Omental fat pad (tissue), 4 donors: ENCODE results near the gene ARHGAP24. TPM values are rescaled to one million over a fixed set of nuclear protein-coding genes. Genes with fewer than 3 reads are reported as not detected.
"Not testable (repeated sequence)": the region's sequence is repeated elsewhere in the genome, so short reads cannot be mapped to it uniquely, and the experiment has no call there.

ENCODE experiments used
- ATAC-seq: fragments of 150-250 bp; one replicate; pipeline ENCODE4 v1.9.1; 2016; ENCODE audit warnings: mild to moderate bottlenecking, moderate library complexity; ENCODE audit not compliant: low FRiP score
- DNase-seq: peaks from one replicate; pipeline ENCODE4 v3.0.0-alpha.2; 2019; ENCODE audit warnings: low spot score
- total RNA-seq, 4 donors: library from RNA; depleted of rRNA; stranded (reverse); fragments of >200 nt; gene quantifications; one replicate each; pipeline ENCODE4 v1.1.0, GENCODE V29; 2016
- TF ChIP-seq, protein P1 (sequence below), 3 donors: fragments of 450-650 bp; IDR thresholded peaks; one replicate each; pipeline ENCODE4 v1.5.1; 2016 to 2017; ENCODE audit warnings: antibody characterized with exemption in 3 of 3, mild to moderate bottlenecking in 3 of 3, moderate library complexity in 2 of 3

ARHGAP24 gene
- total RNA-seq, 4 donors from 2014 or later: 42.3 to 57.2 (median 52.8) TPM

DNA sequence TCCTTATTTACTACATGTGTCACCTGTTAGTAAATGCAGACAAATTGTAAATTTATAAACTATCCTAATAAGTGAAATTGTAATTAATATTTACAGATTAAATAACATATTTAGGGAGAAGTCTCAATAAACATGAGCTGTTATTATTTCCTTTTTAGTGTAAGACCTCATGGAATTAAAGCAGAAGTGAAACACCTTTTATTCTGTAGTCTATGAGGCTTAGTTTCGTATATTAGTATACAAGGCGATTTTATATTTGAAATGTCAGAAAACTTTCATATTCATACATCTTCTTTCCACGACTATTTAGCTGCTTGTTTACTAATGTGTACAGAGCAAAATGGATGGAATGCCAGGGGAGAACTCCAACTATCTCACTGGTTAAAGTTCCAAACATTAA lies 414.4 kb downstream of the ARHGAP24 start:
- ATAC-seq (no peak), DNase-seq (no peak)
- TF ChIP-seq, protein P1, sequence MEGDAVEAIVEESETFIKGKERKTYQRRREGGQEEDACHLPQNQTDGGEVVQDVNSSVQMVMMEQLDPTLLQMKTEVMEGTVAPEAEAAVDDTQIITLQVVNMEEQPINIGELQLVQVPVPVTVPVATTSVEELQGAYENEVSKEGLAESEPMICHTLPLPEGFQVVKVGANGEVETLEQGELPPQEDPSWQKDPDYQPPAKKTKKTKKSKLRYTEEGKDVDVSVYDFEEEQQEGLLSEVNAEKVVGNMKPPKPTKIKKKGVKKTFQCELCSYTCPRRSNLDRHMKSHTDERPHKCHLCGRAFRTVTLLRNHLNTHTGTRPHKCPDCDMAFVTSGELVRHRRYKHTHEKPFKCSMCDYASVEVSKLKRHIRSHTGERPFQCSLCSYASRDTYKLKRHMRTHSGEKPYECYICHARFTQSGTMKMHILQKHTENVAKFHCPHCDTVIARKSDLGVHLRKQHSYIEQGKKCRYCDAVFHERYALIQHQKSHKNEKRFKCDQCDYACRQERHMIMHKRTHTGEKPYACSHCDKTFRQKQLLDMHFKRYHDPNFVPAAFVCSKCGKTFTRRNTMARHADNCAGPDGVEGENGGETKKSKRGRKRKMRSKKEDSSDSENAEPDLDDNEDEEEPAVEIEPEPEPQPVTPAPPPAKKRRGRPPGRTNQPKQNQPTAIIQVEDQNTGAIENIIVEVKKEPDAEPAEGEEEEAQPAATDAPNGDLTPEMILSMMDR (IDR thresholded peaks at IDR 0.05): no peak

DNA sequence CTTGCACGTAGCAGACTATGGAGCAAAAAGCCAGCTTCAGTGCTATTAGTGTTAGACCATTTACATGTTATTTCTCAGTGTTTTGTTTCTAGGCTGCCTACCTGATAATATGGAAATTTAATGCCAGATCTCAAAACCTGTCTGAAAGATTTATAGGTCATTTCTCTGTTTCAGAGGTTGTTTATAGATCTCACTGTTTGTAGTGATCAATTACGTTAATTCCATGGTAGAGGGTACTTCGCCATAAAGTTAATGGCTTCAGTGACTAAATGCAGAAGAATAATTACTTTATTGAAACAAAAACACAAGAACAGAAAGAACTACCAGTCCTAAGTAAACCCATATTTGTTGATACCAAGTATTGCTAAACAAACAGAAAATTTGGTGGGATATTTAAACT lies 420.8 kb downstream of the ARHGAP24 start:
- DNase-seq (no peak), ATAC-seq (no peak)
- TF ChIP-seq, protein P1 (IDR thresholded peaks at IDR 0.05): no peak

- no peak for ATAC-seq
- DNase-seq: no peak
- TF ChIP-seq, protein P1 (IDR thresholded peaks at IDR 0.05): no peak
These were observed 423.3 kb downstream of the ARHGAP24 start for GRCh38 chr4:85898231-85898630.

DNA sequence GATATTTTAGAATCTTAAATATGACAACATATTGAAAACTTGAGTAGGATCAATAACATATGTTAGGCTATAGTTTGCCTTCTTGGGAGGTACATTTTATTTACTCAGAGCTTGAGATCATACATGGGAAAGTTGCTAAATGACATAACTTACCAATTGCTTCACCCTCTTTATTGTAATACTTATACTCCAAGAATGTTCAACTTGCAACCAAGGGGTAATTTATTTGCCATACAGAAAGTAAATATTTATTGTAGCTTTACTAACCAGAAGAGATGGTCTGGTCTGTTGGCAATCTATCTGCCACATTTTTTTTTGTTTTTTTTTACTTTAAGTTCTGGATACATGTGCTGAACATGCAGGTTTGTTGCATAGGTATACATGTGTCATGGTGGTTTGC lies 426.6 kb downstream of the ARHGAP24 start:
- ATAC-seq (no peak), DNase-seq (no peak)
- TF ChIP-seq, protein P1 (IDR thresholded peaks at IDR 0.05): no peak

GRCh38 chr4:85902647-85903046 lies 427.7 kb downstream of the ARHGAP24 start:
- not testable (repeated sequence) for DNase-seq, ATAC-seq

- ATAC-seq (no peak), DNase-seq (no peak)
- TF ChIP-seq, protein P1 (IDR thresholded peaks at IDR 0.05): no peak
These were observed 430.8 kb downstream of the ARHGAP24 start for GRCh38 chr4:85905761-85906160.

DNA sequence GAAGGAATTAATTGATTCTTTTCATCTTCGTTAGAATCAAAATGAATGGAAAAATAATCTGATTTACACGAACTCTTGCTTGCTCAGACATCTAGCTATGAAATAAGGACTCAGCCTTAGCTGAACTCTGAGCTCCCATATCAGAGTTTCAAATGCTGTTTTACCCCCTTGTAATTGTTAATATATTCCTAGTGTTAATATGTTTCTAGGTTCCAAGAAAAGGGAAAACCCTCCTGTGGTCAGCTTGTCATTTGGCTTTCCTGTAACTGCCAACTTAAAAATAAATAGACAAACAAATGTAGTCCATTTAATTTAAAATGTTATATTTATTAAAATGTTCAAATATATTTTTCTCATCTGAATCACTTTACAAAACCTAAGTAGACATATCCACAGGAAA lies 432.1 kb downstream of the ARHGAP24 start:
- TF ChIP-seq, protein P1 (IDR thresholded peaks at IDR 0.05): no peak
- no peak for DNase-seq
- ATAC-seq: no peak

- ATAC-seq (no peak), DNase-seq (no peak)
- TF ChIP-seq, protein P1 (IDR thresholded peaks at IDR 0.05): no peak
These were observed 434.9 kb downstream of the ARHGAP24 start for GRCh38 chr4:85909851-85910250.
